Measurements from ENCODE around the gene KATNBL1. TPM values are rescaled to one million over a fixed set of nuclear protein-coding genes. Genes with fewer than 3 reads are reported as not detected.

Gene KATNBL1
- total and polyA plus RNA-seq, 9 of the 15 experiments (the other 6 are each of a cell fraction or from before 2014, with no cell fraction given) = 6.6 to 46.0 (median 24.0) TPM

- TF ChIP-seq MNT (conservative IDR thresholded peaks at IDR 0.05) (peak; percentile 88 to 94), NELFE (IDR thresholded peaks at IDR 0.05; ENCODE audit: insufficient read depth, insufficient read length) (no peak), NFXL1 (CRISPR knock-in tag; IDR thresholded peaks at IDR 0.05) (no peak), SP2 (IDR thresholded peaks at IDR 0.05; ENCODE audit: extremely low read depth, low read depth, low read length, poor library complexity, severe bottlenecking) (no peak), TAF15 (IDR thresholded peaks at IDR 0.05; ENCODE audit: low read depth, low read length) (no peak), ARID3B (CRISPR knock-in tag; IDR thresholded peaks at IDR 0.05; ENCODE audit: borderline replicate concordance) (no peak), PTBP1 (IDR thresholded peaks at IDR 0.05; ENCODE audit: low read depth, low read length) (no peak), KLF10 (CRISPR knock-in tag; IDR thresholded peaks at IDR 0.05) (no peak), VEZF1 (CRISPR knock-in tag; IDR thresholded peaks at IDR 0.05) (peak; percentile 32; the same call in 1 of the 2 replicates), ZNF592 (IDR thresholded peaks at IDR 0.05) (no peak), ARID4B (CRISPR knock-in tag; IDR thresholded peaks at IDR 0.05) (peak; percentile 64; the same call in 1 of the 2 replicates), SMARCA5 (IDR thresholded peaks at IDR 0.05) (no peak)
These were observed 108.3 kb downstream of the KATNBL1 start, which contains the start of the genes EMC7 and PGBD4 (continued) for GRCh38 chr15:34101366-34102174.

All from K562 (cell line).